GM23338 (cell line): ENCODE data around the gene MCOLN2.

ENCODE experiments used
- EZH2 ChIP-seq: fragments of 200-600 bp; sonication (generic); IDR thresholded peaks from one replicate; pipeline ENCODE4 v1.8.0; 2017; ENCODE audit warnings: antibody characterized with exemption, mild to moderate bottlenecking, low read depth; ENCODE audit not compliant: unreplicated experiment
- EZH2phosphoT487 ChIP-seq: fragments of 200-600 bp; sonication (generic); IDR thresholded peaks from one replicate; pipeline ENCODE4 v1.8.1; 2018; ENCODE audit warnings: antibody characterized with exemption; ENCODE audit not compliant: unreplicated experiment
- JUNB ChIP-seq: IDR thresholded peaks from one replicate; pipeline ENCODE4 v1.6.1; 2016; ENCODE audit warnings: antibody characterized with exemption; ENCODE audit not compliant: unreplicated experiment
- POLR2AphosphoS5 ChIP-seq: IDR thresholded peaks from 2 replicates; pipeline ENCODE4 v1.6.1; 2016; ENCODE audit warnings: antibody characterized with exemption, low read depth
- TF ChIP-seq, protein P1 (sequence below), 2 experiments: fragments of 200-600 bp in 1 of 2; sonication (generic) in 1 of 2; conservative IDR thresholded peaks; 2 replicates each; pipeline versions ENCODE4 v1.5.1 to v1.6.1; 2016 to 2017; ENCODE audit warnings: antibody characterized with exemption in 2 of 2, low read depth in 2 of 2, mild to moderate bottlenecking in 2 of 2, moderate library complexity in 1 of 2
- TF ChIP-seq, protein P2 (sequence below): IDR thresholded peaks from one replicate; pipeline ENCODE4 v1.6.1; 2018; ENCODE audit warnings: antibody characterized with exemption; ENCODE audit not compliant: unreplicated experiment

DNA sequence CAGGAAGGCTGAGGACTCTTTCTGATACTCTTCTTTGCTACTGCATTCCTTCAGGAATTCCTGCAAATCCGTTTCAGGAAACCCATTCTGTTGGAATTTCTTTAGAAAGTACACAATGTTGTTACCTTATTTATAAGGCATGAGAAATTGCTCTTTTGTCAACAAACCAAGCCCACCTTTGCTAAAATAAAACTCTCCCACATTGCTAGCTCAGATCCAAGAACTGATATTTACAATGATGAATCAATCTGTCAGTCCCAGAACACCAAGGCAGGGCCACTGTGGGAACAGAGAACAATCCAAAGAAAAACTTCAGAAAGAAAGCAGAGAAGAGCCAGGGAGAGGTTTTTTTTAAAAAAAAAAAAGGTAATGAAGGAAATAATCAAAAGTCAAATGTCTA is 67.3 kb downstream of the MCOLN2 start:
- TF ChIP-seq, protein P1, sequence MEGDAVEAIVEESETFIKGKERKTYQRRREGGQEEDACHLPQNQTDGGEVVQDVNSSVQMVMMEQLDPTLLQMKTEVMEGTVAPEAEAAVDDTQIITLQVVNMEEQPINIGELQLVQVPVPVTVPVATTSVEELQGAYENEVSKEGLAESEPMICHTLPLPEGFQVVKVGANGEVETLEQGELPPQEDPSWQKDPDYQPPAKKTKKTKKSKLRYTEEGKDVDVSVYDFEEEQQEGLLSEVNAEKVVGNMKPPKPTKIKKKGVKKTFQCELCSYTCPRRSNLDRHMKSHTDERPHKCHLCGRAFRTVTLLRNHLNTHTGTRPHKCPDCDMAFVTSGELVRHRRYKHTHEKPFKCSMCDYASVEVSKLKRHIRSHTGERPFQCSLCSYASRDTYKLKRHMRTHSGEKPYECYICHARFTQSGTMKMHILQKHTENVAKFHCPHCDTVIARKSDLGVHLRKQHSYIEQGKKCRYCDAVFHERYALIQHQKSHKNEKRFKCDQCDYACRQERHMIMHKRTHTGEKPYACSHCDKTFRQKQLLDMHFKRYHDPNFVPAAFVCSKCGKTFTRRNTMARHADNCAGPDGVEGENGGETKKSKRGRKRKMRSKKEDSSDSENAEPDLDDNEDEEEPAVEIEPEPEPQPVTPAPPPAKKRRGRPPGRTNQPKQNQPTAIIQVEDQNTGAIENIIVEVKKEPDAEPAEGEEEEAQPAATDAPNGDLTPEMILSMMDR (conservative IDR thresholded peaks at IDR 0.05; ENCODE audit: low read depth in 2 of 2): no peak
- TF ChIP-seq EZH2 (no peak), POLR2AphosphoS5 (no peak), EZH2phosphoT487 (no peak), JUNB (no peak)
- TF ChIP-seq, protein P2, sequence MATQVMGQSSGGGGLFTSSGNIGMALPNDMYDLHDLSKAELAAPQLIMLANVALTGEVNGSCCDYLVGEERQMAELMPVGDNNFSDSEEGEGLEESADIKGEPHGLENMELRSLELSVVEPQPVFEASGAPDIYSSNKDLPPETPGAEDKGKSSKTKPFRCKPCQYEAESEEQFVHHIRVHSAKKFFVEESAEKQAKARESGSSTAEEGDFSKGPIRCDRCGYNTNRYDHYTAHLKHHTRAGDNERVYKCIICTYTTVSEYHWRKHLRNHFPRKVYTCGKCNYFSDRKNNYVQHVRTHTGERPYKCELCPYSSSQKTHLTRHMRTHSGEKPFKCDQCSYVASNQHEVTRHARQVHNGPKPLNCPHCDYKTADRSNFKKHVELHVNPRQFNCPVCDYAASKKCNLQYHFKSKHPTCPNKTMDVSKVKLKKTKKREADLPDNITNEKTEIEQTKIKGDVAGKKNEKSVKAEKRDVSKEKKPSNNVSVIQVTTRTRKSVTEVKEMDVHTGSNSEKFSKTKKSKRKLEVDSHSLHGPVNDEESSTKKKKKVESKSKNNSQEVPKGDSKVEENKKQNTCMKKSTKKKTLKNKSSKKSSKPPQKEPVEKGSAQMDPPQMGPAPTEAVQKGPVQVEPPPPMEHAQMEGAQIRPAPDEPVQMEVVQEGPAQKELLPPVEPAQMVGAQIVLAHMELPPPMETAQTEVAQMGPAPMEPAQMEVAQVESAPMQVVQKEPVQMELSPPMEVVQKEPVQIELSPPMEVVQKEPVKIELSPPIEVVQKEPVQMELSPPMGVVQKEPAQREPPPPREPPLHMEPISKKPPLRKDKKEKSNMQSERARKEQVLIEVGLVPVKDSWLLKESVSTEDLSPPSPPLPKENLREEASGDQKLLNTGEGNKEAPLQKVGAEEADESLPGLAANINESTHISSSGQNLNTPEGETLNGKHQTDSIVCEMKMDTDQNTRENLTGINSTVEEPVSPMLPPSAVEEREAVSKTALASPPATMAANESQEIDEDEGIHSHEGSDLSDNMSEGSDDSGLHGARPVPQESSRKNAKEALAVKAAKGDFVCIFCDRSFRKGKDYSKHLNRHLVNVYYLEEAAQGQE: no peak
